GM19328 (cell line): Measurements from ENCODE around the gene GRK5.
A peak's percentile ranks its signal among the peaks of the same experiment; 100 is the strongest.
"Not testable (repeated sequence)": the region's sequence is repeated elsewhere in the genome, so short reads cannot be mapped to it uniquely, and the experiment has no call there.

Source experiments
- ATAC-seq: cut with Tn5 transposase; IDR thresholded peaks from one replicate; pipeline ENCODE4 v1.9.1; 2021; ENCODE audit warnings: mild to moderate bottlenecking, moderate library complexity; ENCODE audit not compliant: unreplicated experiment

Gene GRK5

DNA sequence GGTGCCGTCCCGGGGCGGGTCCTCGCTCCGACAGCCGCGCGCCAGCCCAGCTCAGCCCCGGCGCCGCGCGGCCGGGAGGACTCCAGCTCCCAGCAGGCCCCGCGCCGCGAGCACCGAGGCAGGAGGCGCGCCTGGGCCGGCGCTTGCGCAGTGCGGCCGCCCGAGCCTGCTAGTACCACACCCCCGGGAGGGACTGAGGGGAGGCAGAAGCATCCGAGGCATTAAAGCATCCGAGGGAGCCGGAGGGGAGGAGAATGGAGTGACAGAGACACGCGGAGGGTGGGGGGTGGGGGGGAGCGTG lies at the start of gene GRK5:
Gene GRK5, plus strand, starts transcription at position 206 of the 301 bp plus-strand sequence. CDS start 347 bp downstream, outside the sequence.
- peak; percentile 73 for ATAC-seq

DNA sequence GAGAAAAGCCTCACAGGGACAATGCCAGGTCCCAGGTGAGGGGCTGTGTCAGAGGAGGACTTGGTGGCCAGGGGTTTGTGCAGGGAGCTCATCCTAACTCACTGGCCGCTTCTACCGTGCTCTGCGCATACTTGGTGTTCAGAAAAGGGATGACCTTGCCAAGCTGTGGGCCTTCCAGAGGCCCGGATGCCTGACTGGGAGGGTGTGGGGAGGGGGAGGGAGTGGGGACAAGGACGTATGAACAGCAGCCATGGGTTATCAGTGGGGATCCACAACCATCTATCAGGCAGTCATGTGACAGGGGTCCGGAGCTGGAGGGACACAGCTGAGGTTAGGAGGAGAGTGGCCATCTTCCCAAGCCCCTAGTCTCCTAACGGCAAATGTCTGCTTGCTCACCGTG lies 48.0 kb upstream of the GRK5 start:
- ATAC-seq = no peak

DNA sequence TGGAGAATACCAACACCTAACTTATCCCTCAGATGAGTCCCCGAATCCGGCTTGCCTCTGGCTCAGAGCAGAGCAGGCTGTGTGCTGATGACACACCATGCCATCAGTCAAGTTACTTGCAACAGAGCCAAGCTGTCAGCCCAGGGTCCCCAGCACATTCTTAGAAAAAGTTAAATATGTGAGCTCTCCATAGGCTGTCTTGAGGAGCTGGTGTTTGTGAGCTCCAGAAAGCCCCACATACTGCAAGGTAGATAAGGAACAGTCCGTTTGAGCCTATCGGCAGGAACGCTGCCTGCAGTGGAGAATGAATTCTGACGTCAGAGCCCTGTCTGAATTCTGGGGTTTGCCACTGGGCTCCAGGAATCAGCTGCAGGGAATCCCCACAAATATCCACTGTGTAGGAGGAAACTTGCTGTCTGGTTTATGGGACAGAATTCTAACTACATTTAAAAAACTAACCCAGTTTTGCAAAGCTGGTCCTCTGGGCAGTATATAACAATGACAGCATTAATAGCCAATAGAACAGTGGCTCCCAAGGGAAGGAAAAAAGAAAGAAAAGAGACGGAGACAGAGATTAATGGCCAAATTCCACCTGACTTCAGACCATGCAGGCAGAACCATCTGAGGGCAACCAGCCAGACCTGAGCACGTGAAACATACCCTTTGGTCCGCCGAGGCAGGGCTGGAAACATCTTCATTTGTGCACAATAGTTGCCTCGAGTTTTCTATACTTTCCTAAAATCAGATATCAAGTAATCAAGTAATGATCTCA lies 45.5 kb upstream of the GRK5 start:
- no peak for ATAC-seq

DNA sequence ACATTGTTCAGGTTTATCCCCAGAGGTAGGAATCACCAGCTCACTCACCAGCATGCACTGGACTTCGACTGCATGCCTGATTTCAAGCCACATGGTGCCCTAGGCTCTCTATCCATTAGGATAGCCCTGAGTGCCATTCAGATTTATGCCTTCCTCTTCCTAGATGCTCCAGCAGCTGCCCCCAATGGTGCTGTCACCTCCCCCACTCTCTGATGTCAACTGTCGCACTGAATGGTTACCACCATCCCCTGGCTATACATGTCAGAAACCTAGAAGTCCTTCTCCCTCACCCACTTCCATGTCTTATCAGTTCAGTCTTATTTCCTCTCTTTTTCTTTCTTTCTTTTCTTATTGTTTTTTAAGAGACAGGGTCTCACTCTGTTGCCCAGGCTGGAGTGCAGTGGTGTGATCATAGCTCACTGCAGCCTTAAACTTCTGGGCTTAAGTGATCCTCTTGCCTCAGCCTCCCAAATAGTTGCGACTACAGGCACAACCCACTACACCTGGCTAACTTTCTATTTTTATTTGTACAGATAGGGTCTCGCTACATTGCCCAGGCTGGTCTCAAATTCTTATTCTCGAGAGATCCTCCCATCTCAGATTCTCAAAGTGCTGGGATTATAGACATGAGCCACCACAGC lies 44.8 kb upstream of the GRK5 start:
- ATAC-seq = no peak

DNA sequence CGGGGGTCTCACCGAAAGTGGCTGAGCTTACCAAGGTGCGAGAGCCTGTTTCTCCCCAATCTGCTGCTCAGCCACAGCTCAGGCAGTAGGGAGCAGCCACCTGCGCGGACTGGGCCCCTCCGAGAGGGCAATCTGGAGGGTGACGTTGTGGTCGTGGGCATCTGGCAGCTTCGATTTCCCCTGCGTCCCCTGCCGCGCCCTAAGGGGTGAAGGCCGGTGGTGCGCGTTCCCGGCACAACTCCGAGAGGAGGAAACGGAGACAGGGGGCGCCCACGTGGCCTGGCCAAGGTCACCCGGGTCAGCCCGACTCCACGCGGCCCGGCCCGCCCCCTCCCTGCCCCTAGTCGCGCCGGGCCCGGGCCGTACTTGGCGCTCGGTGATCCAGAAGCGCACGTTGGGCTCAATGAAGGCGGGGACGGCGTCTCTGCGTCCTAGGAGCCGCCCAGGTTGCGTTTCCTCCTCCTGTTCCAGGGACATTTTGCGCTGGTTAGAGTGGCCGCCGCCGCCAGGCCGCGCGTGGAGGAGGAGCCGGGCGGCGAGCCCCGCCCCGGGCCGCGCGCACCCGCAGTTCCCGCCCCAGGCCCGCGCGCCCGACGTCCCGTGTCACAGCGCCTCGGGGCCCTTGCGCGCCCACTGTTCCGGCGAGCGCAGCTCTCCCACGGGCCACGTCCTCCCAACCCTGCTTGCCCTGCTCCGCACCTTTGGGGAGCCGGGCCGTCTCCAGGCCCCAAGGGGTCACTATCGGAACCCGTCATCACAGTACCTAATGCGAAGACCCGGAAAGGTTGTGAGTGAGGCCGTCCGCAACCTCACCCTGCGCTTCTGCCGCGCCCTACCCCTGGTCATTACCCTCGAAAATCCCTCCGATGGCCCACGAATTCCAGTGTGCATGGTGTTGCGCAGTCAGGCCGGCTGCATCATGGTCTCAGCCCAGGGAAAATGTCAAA lies 41.9 kb upstream of the GRK5 start, which contains the start of gene SFXN4:
Gene SFXN4, minus strand, starts transcription at position 544 of the 947 bp plus-strand sequence. Its CDS starts 67 bp downstream, at position 477.
- peak; percentile 92 for ATAC-seq

DNA sequence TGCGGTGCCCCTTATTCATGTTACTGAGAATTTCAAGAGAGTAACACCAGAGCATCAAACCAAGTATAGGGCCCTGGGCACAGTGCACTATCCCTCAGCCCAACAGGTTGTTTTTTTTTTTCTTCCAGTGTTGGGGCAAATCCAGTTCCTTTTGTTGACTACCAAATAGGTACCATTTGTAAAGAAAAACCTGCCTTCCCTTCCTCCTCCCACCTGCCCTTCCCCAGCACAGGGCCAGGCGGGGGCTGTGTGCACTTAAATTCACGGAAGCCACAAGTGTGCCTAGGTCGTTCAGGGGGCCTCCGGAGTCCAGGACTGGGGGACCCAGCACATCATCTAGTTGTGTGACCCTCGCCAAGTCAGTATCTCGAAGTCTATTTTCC lies 41.3 kb upstream of the GRK5 start:
- peak; percentile 0 for ATAC-seq

DNA sequence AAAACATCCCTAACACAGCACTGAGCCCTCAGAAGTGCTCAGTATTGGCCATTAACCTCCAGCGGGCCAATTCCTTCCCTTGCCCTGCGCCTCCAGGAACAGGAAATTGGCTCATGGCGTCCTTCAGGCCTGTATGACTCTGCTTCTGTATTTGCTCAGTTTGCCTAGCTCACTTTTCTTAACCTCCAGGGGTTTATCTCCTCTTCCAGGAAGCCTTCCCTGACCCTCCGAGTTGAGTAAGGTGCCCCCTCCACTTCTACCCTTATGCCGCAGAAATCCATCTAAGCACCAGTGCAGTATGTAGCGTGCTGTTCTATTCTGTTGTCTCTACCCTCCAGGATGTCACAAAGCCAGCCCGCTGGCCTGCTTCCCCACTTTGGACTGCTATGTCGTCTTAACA lies 40.8 kb upstream of the GRK5 start:
- ATAC-seq = no peak

DNA sequence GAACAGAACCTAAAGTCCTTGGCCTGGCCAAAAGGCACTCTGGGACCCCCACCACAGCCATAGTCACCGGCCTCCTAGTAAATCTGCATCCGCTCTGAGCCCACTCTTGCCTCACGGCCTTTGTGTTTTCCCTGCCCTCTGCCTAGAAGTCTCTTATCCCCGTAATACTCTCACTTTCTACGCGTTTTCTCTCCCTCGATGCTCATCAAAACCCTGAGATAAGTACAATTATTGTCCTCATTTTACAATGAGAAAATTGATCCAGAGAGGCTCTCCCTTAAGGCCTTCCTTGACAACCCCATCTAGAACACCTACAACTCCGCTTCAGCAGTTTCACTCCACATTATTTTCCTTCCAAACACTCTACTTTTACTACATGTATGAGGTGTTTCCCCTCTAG lies 40.3 kb upstream of the GRK5 start:
- no peak for ATAC-seq

DNA sequence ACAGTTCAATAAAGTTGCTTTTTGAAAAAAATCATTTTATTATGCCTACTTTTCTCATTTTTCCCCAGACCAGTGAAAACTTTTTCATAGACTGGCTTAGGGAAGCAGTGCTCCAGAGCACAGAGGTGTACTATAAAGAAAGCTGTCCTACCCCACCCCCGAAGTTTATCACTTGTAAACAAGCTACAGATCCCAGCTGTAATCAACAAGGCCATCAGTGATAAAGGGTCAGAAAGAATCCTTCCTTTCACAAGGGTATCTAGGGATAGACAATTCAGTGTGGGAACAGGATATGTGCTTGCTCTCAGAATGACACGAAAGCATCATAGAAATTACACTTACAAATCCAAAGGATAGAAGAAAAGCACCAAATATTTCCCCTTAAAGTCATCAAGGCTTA lies 33.3 kb upstream of the GRK5 start:
- no peak for ATAC-seq

DNA sequence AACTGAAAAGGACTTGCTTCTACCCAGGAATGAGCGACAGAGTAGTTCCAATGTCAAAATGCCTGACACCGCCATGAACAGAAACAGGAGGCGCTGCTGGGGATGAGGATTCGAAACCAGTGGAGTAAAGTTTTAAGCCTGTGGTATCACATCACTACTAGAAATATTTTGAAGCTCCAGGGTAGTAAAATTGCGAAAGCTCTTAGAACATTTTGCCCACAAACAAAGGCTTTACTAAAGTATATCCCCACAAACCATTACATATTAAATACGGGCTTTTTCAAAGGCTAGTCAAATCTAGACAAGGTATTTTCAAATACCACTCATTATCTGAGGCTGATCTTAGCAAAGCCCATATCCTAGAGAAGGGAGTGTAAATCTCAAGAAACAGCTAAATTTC lies 31.2 kb upstream of the GRK5 start:
- no peak for ATAC-seq

DNA sequence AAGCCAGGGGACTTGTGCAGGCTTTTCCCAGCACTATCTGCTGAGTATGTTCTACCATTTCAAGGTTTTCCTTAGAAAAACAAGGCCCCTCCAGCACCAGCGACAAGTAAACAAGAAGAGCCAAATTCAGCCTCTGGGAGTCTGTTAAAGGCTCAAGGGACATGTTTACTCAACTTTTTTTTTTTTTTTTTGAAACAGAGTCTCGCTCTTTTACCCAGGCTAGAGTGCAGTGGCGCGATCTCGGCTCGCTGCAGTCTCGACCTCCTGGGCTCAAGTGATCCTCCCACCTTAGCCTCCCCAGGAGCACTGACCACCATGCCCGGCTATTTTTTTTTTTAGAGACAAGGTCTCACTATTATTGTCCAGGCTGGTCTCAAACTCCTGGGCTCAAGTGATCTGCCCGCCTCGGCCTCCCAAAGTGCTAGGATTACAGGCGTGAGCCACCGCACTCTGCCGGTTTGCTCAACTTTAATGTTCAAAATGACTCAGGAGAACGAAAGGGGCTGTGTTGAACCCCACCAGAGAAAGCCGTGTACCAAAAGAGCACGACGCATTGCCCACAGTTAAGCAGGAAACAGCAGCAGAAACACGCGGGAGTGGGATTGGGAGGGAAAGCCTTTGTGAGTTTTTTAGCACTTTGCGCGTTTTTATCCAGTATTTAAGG lies 29.5 kb upstream of the GRK5 start:
- peak; percentile 27 for ATAC-seq

DNA sequence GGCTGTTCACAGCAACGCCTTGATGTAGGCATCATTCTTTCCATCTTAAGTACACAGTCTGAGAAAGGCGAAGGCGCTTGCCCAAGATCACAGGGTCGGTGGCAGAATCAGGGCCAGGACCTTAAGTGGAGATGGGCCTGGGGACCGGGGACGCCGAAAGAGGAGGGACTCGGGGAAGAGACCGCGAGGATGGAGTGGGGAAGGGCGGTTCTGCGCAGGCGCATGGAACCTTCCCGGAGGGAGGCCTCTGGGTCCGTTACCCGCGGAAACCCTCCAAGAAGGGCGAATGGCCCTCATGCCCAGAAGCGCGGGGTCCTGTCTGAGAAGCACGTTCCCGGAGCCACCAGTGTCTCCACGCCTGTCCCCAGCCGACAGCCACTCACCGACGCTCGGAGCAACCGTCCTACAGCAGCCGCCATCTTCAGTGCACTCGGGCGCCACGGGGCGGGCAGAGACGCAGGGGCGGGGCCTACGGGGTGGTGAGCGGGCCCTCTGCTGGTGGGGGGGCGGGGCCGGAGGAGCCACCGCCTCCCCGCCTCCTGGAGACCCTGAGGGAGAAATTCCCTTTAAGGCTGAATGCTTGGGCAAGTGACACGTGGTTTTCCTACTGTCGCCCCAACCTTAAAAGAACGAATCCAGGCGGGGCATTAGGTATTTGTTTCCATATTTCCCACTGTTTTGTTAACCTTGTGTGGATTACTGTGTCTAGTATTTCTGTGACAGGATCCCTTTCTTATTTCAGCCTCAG lies 28.8 kb upstream of the GRK5 start, which contains the start of gene PRDX3:
Gene PRDX3, minus strand, starts transcription at position 441 of the 748 bp plus-strand sequence. Its CDS starts 22 bp downstream, at position 419.
- peak; percentile 85 for ATAC-seq

DNA sequence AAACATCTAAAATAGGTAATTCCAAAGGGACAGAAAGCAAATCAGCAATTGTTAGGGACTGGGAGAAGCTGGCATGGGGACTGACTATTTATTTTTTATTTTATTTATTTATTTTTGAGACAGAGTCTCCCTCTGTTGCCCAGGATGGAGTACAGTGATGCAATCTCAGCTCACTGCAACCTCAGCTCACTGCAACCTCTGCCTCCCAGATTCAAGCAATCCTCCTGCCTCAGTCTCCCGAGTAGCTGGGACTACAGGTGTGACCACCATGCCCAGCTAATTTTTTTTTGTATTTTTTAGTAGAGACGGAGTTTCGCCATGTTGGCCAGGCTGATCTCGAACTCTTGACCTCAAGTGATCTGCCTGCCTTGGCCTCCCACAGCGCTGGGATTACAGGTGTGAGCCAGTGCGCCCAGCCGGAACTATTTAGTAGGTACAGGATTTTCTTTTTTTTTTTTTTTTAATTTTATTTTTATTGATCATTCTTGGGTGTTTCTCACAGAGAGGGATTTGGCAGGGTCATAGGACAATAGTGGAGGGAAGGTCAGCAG lies 26.4 kb upstream of the GRK5 start:
- ATAC-seq = not testable (repeated sequence)

DNA sequence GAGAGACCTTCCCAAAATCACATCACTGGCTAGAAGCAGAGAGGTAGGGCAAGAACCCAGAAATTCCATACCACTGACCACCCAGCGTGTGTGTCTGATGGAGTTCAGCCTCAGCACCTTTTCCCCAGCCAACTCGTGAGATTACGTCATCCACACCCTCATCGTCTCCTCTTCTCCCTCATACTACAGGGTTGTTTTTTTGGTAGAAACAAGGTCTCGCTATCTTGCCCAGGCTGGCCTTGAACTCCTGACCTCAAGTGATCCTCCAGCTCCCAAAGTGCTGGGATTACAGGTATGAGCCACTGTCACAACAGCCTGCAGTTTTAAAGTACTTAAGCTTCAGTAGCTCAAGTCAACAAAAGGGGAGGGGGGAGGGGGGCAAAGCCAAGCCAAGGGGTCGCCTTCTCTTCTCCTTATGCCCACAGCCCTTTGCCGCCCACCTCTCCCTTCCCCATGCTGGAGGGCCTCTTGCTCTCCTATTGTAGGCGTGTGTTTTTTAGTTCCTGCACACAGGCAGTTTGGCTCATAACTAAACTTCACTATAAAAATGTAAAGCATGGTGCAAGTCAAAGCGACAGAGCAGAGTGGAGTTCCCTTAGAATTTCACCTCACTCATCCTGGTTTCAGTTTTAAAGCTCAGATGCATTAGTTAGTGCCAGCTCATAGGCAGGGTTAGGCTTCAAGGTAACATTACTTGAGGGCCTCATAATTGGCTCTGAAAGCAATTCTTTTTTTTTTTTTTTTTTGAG lies 23.5 kb upstream of the GRK5 start:
- no peak for ATAC-seq

DNA sequence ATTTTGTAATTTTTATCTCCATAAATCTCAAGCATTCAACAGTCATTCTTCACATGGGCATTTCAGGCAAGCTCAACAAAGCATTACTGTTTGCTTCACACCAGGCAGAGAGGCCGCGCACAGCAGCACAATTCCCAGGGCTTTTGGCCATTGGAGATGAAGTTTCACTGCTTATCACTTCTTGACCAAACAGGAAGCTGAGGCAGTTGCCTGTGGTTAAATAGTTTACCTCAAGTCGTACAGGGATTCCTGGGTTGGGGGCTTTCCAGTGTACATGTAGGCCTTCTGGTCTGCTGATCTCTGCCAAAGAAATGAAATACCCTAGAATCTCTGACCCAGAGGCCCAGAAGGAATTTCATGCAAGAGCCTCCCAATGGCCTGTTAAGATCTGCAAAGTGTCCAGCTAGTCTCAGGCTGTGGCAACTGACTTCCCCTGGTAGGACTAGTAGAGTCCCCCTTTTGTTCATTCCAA lies 17.5 kb upstream of the GRK5 start:
- no peak for ATAC-seq

DNA sequence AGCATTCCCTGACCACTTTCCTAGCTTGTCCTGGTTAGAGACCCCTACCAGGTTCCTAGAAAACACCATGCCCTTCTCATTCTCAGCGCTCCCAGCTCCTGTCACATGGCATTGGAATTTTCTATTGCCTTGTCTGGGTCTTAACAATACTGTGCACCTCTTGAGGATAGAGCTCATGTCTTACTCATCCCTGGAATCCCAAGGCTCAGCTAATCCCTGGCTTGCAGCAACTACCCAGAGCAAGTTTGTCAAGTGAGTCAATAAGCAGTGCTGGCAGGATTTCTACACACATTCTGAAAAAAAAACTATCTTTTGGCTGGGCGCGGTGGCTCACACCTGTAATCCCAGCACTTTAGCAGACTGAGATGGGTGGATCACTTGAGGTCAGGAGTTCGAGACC lies 17.0 kb upstream of the GRK5 start:
- ATAC-seq = no peak

DNA sequence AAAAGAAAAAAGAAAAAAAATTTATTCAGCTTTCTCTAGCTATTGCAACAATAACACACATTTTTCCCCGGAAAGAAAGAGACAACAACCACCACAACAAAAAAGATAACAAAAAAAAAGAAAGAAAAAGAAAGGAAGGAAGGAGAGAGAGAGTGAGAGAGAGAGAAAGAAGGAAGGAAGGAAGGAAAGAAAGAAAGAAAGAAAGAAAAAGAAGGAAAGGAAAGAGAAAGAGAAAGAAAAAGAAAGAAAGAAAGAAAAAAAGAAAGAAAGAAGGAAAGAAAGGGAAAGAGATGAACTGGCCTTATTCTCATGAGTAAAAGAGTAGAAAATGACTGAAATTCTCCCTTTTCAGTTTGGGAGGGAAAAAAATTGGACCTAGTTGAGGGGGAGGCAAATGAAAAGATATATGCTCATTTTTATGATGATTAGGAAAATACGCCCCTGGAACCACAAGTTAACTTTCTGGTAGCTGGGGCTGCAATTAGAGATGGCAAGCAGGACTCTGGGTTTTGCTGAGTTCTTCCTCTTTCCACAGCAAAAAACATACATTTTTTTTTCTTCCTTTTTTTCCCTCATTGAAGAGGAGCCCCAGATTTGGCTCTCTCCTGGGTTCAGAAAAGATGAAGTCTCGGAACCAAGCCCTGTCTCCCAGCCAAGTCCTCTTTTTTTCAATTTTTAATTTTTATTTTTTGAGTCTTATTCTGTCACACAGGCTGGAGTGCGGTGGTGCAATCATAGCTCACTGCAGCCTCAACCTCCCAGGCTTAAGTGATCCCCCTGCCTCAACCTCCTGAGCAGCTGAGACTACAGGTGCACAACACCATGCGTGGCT lies 16.2 kb upstream of the GRK5 start:
- no peak for ATAC-seq

DNA sequence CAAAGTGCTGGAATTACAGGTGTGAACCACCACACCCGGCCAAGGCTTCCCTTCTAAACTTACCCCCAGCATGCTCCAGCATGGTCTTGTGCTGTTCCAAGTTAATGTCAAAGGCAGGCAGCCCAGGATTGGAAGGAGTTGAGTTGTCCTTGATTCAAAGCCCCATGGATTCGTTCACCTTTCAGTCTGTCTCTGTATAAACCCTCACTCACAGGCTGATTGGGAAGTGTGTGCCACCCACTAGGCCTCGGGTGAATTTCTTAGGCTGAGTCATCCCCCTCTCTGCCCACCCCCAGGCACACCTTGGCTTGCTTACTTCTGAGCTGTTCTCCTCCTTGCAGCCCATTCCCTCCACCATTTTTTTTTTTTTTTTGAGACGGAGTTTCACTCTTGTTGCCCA lies 15.5 kb upstream of the GRK5 start:
- ATAC-seq = no peak
